Gastroesophageal sphincter (tissue), 4 donors: Measurements from ENCODE around the gene ENPP7. TPM values are rescaled to one million over a fixed set of nuclear protein-coding genes. Genes with fewer than 3 reads are reported as not detected.

Source experiments
- ATAC-seq: fragments of 150-250 bp; one replicate; pipeline ENCODE4 v1.9.1; 2016; ENCODE audit warnings: mild to moderate bottlenecking, moderate library complexity
- H3K27ac ChIP-seq, 4 donors: fragments of 200-600 bp; sonication (generic) in 3 of 4; 1 replicate in 3 of 4; 2 replicates in 1 of 4; pipeline ENCODE4 v1.5.1; 2016 to 2019
- H3K27me3 ChIP-seq: fragments of 200-600 bp; sonication (generic); one replicate; pipeline ENCODE4 v1.5.1; 2019
- H3K36me3 ChIP-seq, 2 donors: fragments of 200-600 bp; sonication (generic); one replicate each; pipeline ENCODE4 v1.5.1; 2019; ENCODE audit warnings: control low read depth in 1 of 2
- H3K4me1 ChIP-seq, 3 donors: fragments of 200-600 bp; sonication (generic); 1 replicate in 2 of 3; 2 replicates in 1 of 3; pipeline ENCODE4 v1.5.1; 2016 to 2019; ENCODE audit warnings: control low read depth in 2 of 3
- H3K4me3 ChIP-seq, 2 donors: fragments of 200-600 bp; sonication (generic); one replicate each; pipeline ENCODE4 v1.5.1; 2019; ENCODE audit warnings: mild to moderate bottlenecking in 1 of 2, moderate library complexity in 1 of 2
- H3K9me3 ChIP-seq, 3 donors: fragments of 200-600 bp; sonication (generic); one replicate each; pipeline ENCODE4 v1.5.1; 2017 to 2019; ENCODE audit warnings: control low read depth in 2 of 3
- EP300 ChIP-seq: sonication (generic); formaldehyde crosslinking; IDR thresholded peaks from one replicate; pipeline ENCODE4 v1.6.1; 2017; ENCODE audit warnings: antibody characterized with exemption, mild to moderate bottlenecking
- POLR2A ChIP-seq, 2 donors: fragments of 450-650 bp; IDR thresholded peaks; one replicate each; pipeline ENCODE4 v1.6.1; 2017; ENCODE audit warnings: antibody characterized with exemption in 2 of 2, mild to moderate bottlenecking in 2 of 2, moderate library complexity in 1 of 2
- POLR2AphosphoS5 ChIP-seq: sonication (generic); formaldehyde crosslinking; IDR thresholded peaks from one replicate; pipeline ENCODE4 v1.6.1; 2017; ENCODE audit warnings: antibody characterized with exemption
- WGBS, 2 donors: methylation state at CpG; one replicate each; pipeline ENCODE4 v1.1.5; 2018; ENCODE audit warnings: low coverage in 1 of 2; 5-methylcytosine and 5-hydroxymethylcytosine counted together
- total RNA-seq, 4 donors: library from RNA; depleted of rRNA; stranded (reverse); fragments of >200 nt; gene quantifications; one replicate each; pipeline ENCODE4 v1.1.0, GENCODE V29; 2016
- TF ChIP-seq, protein P1 (sequence below), 4 experiments: fragments of 200-600 bp in 2 of 4; fragments of 450-650 bp in 2 of 4; sonication (generic) in 1 of 4; IDR thresholded peaks; one replicate each; pipeline ENCODE4 v1.5.1; 2017 to 2019; ENCODE audit warnings: antibody characterized with exemption in 4 of 4, mild to moderate bottlenecking in 2 of 4, moderate library complexity in 2 of 4

ENPP7 gene
- total RNA-seq, 4 donors from 2014 or later = 0.27 TPM; not detected in 3

DNA sequence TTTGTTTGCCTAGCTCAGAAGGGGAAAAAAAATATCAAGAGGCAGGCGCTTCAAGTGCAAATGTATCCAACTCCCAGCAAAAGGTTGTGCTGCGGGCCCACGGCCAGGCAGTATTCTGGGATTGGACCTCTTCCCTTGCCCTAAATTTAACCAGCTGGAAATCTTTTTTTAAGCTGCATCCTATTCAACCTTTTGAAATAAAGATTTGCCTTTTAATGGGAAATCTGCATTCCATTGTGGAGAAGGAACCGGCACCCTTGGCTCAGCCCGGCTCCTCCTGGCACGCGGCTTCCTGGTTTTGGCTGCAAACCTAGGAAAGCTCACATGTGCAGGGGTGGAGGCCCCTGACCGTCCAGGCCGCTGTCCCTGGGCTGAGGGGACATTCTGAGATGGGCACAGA is 38.8 kb upstream of the ENPP7 start:
- Histone ChIP-seq H3K36me3 (no peaks in the 10 kb centered on the region), H3K27me3 (no peaks in the 10 kb centered on the region), H3K4me1 (peaks cover 3 to 51% (median 21%) of the 10 kb centered on the region in 3 donors), H3K4me3 (no peak overlapping the region), H3K27ac (peak overlapping the region in 2 of 4 donors; percentile 42 to 57), H3K9me3 (no peaks in the 10 kb centered on the region)
- 18% methylated on average over 5 to 6 of the region's 9 CpGs for WGBS, 2 donors
- TF ChIP-seq EP300 (no peak), POLR2A (IDR thresholded peaks at IDR 0.05) (no peak), POLR2AphosphoS5 (peak; percentile 58)
- ATAC-seq = peak; percentile 62

DNA sequence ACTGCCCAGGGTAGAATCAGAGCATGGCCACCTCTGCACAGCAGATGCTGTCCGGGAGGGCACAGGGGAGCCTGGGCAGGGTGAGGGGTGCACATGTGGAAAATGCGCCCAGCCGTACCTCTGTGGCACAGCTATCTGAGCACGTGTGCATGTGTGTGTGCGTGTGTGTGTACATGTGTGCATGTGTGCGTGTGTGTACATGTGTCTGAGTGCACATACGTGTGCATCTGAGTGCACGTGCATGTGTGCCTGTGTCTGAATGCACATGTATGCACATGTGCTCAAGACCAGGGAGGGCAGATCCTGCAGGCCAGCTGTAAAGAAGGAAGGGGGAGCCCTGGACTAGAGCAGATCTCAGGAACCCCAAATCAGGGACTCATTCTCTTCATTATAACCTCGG is 37.3 kb upstream of the ENPP7 start:
- WGBS, 2 donors = 52 to 71% methylated on average over 1 to 4 of the region's 9 CpGs

DNA sequence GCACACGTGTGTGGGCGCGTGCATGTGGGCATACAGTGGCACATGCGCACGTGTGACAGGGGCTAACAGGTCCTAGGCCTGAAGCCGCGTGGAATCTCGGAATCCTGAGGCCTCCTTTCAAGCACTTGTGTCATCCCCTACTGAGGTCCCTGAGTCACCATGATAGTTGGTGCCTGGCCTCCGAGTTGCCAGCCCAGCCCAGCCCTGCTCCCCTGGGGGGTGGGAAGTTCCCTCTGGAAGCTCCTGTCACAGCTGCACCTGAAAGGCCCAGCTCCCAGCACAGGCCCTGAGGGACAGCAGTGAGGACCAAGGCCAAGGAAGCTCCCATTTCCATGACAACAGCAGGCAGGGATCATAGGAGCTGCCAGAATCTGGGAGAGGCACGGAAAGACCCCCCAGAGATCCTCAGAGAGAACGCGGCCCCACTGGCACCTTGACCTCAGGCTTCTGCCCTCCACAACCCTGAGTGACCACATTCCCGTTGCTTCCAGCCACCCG is 35.4 kb upstream of the ENPP7 start:
- H3K36me3 ChIP-seq = no peaks in the 10 kb centered on the region
- H3K9me3 ChIP-seq = no peaks in the 10 kb centered on the region
- H3K4me3 ChIP-seq = no peak overlapping the region
- TF ChIP-seq, protein P1, sequence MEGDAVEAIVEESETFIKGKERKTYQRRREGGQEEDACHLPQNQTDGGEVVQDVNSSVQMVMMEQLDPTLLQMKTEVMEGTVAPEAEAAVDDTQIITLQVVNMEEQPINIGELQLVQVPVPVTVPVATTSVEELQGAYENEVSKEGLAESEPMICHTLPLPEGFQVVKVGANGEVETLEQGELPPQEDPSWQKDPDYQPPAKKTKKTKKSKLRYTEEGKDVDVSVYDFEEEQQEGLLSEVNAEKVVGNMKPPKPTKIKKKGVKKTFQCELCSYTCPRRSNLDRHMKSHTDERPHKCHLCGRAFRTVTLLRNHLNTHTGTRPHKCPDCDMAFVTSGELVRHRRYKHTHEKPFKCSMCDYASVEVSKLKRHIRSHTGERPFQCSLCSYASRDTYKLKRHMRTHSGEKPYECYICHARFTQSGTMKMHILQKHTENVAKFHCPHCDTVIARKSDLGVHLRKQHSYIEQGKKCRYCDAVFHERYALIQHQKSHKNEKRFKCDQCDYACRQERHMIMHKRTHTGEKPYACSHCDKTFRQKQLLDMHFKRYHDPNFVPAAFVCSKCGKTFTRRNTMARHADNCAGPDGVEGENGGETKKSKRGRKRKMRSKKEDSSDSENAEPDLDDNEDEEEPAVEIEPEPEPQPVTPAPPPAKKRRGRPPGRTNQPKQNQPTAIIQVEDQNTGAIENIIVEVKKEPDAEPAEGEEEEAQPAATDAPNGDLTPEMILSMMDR (IDR thresholded peaks at IDR 0.05) = no peak
- peaks cover 3 to 62% (median 21%) of the 10 kb centered on the region in 3 donors for H3K4me1 ChIP-seq
- ATAC-seq = no peak
- peaks cover 8% of the 10 kb centered on the region for H3K27me3 ChIP-seq
- H3K27ac ChIP-seq = peak overlapping the region in 2 of 4 donors; percentile 12 to 14
- WGBS, 2 donors = 29% methylated on average over 5 of the region's 14 CpGs; no CpG with 5 or more reads in 1 of the 2 donors

More for the DNA sequence above, 37.3 kb upstream of the ENPP7 start:
- H3K9me3 ChIP-seq = no peaks in the 10 kb centered on the region
- TF ChIP-seq EP300 (no peak), POLR2AphosphoS5 (no peak), POLR2A (IDR thresholded peaks at IDR 0.05) (no peak)
- TF ChIP-seq, protein P1 (IDR thresholded peaks at IDR 0.05) = no peak
- H3K4me3 ChIP-seq = no peak overlapping the region
- peaks cover 3 to 64% (median 21%) of the 10 kb centered on the region in 3 donors for H3K4me1 ChIP-seq
- no peaks in the 10 kb centered on the region for H3K27me3 ChIP-seq
- no peak overlapping the region for H3K27ac ChIP-seq
- no peak for ATAC-seq
- no peaks in the 10 kb centered on the region for H3K36me3 ChIP-seq

DNA sequence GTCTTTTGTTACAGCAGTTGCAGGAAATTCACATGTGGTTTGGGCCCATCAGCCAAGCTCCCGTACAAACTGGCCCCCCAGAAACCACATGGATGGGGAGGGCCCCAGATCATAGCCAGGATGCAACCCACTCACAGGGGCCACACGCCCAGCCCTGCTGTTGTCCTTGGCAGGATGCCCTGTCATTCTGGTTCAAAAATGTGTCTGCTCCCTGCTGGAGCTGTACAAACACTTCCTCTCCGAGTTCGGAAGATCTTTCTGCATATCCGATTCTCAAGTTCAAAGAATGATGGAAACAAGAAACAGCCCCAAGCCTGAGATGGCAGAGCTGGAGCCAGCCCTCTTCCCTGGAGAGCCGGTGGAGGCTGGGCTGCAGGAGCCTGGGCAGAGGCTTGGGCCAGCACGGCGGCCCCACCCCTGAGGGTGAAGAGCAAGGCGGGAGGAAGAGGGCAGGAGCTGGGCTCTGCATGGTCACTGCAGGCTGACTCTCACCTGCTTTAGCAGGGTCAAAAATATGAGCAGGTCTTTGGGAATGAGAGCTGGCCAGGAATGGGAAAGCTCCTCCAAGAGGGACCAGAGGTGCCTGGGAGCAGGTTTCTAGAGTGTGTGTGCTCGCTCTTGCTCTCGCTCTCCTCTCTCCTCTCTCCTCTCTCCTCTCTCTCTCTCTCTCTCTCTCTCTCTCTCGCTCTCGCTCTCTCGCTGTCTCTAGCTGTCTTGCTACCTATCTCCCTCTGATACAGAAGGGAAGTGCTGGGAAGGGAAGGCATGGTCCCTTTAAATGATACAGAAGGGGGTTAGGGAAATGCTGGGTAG is 34.7 kb upstream of the ENPP7 start:
- Histone ChIP-seq H3K36me3 (no peaks in the 10 kb centered on the region), H3K4me1 (peaks cover 3 to 55% (median 21%) of the 10 kb centered on the region in 3 donors), H3K27ac (peak overlapping the region in 3 of 4 donors; percentile 12 to 24 (median 14)), H3K4me3 (no peak overlapping the region), H3K27me3 (peaks cover 8% of the 10 kb centered on the region), H3K9me3 (no peaks in the 10 kb centered on the region)
- ATAC-seq = peak; percentile 27
- WGBS, 2 donors = 32 to 65% methylated on average over 4 of the region's 14 CpGs
- TF ChIP-seq EP300 (no peak), POLR2AphosphoS5 (no peak), POLR2A (IDR thresholded peaks at IDR 0.05) (no peak)
- TF ChIP-seq, protein P1 (IDR thresholded peaks at IDR 0.05) = no peak

DNA sequence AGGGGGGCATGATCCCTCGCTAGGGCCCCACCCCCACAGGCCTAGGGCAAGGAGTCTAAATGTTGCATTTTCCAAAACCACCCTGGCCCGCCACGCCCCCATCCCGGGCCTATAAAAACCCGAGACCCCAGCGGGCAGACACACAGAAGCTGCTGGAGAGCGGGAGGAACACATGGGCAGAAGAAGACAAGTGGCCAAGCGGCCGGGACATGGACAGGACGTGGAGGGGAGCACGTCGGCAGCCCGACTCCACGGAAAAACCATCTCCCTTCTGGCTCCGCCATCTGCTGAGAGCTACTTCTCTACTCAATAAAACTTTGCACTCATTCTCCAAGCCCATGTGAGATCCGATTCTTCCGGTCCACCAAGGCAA is 34.1 kb upstream of the ENPP7 start:
- TF ChIP-seq, protein P1 (IDR thresholded peaks at IDR 0.05) = no peak
- TF ChIP-seq POLR2A (IDR thresholded peaks at IDR 0.05) (no peak), POLR2AphosphoS5 (no peak), EP300 (no peak)
- no peaks in the 10 kb centered on the region for H3K36me3 ChIP-seq
- 65 to 73% methylated on average over 8 to 9 of the region's 17 CpGs for WGBS, 2 donors
- H3K27me3 ChIP-seq = peaks cover 8% of the 10 kb centered on the region
- no peak overlapping the region for H3K27ac ChIP-seq
- no peaks in the 10 kb centered on the region for H3K9me3 ChIP-seq
- no peak for ATAC-seq
- peaks cover under 1 to 49% (median 16%) of the 10 kb centered on the region in 3 donors for H3K4me1 ChIP-seq
- H3K4me3 ChIP-seq = no peak overlapping the region
